ENCODE results near the gene SLIT3. TPM values are rescaled to one million over a fixed set of nuclear protein-coding genes. Genes with fewer than 3 reads are reported as not detected.

SLIT3 gene
- total RNA-seq, 2 experiments from 2014 or later: 0.15 TPM; not detected in 1

DNA sequence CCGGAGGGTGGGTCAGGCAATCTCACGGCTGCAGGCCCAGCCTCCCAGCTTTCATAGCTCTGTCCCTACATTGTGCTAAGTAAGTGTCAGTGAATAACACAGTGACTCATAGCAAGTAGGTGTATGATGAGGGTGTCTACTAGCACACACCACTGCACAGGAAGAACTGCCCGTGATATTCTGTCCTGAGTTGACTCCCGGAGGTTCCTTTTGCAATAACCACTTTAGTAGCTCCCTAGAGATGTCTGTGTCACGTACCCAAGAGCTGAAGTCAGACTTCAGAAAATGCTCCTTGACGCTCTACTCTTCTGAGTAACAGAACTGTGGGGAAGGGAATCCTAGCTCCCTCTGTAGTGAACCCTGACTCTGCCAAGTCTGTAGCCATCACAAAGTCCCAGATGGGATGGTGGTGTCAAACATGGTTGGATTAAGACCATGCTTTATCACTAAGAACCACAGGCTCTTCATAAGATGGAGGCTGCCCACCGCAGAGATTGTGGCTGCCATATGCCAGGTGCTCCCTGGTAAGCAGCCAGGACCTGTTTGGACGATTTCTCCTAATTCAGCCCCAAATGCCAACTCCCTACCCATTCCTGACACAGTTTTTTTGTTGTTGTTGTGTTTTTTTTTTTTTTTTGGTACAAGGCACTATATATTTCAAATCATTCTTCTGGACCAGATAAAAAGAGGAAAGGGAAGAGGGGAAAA, 369.1 kb downstream of the SLIT3 start:
- CTCF ChIA-PET: no interaction called here
- DNase-seq: no peak
- no peaks in the 10 kb centered on the region for H3K4me1 Mint-ChIP-seq
- no peak overlapping the region for H3K27ac Mint-ChIP-seq
- no peaks in the 10 kb centered on the region for H3K36me3 Mint-ChIP-seq (ENCODE audit: low read depth)
- POLR2A ChIA-PET: no interaction called here
- no peak overlapping the region for H3K4me3 Mint-ChIP-seq
- H3K9me3 Mint-ChIP-seq: no peaks in the 10 kb centered on the region
- H3K27me3 Mint-ChIP-seq: no peaks in the 10 kb centered on the region

DNA sequence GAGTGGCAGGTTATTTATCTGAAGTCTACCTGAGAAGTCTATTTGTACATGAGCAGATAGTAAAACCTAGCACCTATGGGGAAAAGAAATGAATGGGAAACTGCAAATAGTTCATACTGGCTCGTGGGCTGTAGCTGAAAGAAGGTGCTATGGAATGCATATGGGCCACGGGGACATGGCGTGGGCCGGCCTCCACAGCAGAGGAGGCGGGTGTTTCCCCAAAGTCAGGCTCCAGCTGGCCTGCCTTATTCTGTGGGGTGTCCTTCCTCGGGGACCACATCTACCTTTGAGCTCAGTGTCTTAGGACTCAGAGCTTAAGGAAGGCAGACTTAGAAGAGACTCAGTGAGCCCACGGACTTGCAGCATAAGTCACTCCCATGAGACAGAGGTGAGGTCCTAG, 371.3 kb downstream of the SLIT3 start:
- ChIA-PET POLR2A (no interaction called here), CTCF (no interaction called here)
- peaks cover 4% of the 10 kb centered on the region for H3K27me3 Mint-ChIP-seq
- H3K36me3 Mint-ChIP-seq (ENCODE audit: low read depth): no peaks in the 10 kb centered on the region
- no peak overlapping the region for H3K27ac Mint-ChIP-seq
- H3K4me3 Mint-ChIP-seq: no peak overlapping the region
- DNase-seq: no peak
- no peaks in the 10 kb centered on the region for H3K4me1 Mint-ChIP-seq
- no peaks in the 10 kb centered on the region for H3K9me3 Mint-ChIP-seq

DNA sequence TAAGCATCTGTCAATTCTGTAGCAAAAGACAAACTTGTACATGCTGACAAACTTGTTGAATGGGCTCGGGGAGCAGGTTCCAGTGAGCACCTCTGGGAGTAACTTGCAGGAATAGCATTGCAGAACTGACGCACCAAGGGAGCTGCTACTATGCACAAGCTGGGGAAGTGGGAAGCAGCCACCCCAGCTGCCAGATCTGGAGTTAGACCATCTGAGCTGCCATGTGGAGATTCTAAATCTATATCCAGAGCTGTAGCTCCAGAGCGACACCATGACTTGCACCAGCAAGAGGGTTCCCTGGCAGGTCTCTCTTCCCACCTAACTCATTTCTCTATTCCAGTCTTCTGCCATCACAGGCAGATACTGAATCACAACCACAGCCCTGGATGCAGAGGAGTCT, 375.8 kb downstream of the SLIT3 start:
- H3K27me3 Mint-ChIP-seq: peaks cover 24% of the 10 kb centered on the region
- CTCF ChIA-PET: interaction anchor here (0.7 kb wide), 1 partner anchor 255 kb away, joined by 3 read pairs; no protein-coding TSS in a partner anchor
- POLR2A ChIA-PET: no interaction called here

DNA sequence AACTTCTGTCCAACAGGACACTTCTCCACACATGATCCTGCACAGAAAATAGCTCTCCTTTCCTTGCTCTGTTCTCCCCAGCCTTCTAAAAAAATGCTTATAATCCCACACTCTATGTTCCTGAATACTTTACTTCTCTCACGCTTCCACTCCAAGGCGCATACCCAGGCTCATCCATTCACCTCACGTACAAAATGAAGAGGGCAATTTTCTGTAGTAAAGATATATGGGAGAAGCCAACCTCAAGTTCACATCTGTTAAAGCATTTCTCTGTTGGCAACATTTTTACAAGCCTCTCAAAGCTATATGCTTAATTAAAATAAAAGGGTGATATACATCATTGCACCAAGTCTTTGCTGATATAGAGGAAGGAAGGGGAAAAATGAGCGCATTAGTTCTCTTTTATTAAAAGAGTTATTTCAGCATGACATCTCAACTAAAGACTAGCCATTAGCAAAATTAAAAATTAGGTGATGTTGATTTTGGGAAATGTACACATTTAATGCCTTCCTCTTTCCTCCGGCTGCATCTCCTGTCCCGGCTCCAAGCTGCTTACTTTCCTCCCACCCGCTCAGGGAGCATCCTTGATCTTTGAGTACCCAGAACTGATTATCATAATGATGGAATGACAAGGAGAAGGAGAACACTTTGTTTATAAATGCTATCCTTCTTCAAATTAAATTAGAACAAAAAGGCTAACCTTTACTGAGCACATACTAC, 379.6 kb downstream of the SLIT3 start:
- H3K27ac Mint-ChIP-seq: no peak overlapping the region
- H3K4me1 Mint-ChIP-seq: no peaks in the 10 kb centered on the region
- H3K36me3 Mint-ChIP-seq (ENCODE audit: low read depth): no peaks in the 10 kb centered on the region
- peaks cover 42% of the 10 kb centered on the region for H3K27me3 Mint-ChIP-seq
- POLR2A ChIA-PET: no interaction called here
- H3K4me3 Mint-ChIP-seq: no peak overlapping the region
- CTCF ChIA-PET: interaction anchor here (1.6 kb wide), 1 partner anchor 12 kb away, joined by 3 read pairs; no protein-coding TSS in a partner anchor
- DNase-seq: no peak
- H3K9me3 Mint-ChIP-seq: no peaks in the 10 kb centered on the region

More for the DNA sequence above, 375.8 kb downstream of the SLIT3 start:
- Mint-ChIP-seq H3K9me3 (no peaks in the 10 kb centered on the region), H3K27ac (no peak overlapping the region), H3K4me3 (no peak overlapping the region), H3K36me3 (ENCODE audit: low read depth) (no peaks in the 10 kb centered on the region), H3K4me1 (no peaks in the 10 kb centered on the region)
- DNase-seq: no peak

DNA sequence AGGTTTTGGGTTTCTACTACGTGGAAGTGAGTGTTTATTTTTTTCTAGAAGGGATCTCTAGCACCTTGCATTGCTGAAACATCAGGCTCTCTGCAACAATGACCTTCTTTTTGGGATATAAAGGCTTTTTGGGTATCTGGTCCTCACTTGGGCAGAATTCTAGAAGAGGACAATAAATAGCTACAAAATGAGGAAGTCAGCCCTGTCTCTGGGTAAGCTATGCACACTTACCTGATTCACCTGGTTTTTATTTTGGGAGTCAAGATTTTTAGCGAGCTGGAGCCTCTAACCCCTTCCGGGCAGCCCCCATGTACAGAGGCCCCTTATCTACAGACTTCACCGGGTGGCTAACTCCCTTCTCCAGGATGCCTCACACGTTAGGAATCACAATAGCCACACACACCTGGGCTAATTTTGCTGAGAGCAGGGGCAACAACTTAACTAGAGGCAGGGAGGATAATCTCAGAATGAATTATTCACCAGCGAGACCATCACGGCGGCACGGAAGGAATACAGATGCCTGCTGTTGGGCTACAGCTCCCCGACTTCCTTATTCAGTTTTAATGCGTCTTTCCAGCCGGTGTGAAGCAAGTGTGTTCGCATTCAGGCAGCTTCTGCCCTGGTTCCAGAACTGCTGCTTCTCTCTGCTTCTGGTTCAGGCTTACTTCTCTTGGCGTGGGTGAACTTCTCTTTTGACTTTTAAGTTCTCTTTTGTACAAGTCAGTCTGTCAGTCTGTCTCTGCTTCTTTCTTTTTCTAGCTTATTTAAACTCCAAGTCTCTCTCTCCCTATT, 380.7 kb downstream of the SLIT3 start:
- Mint-ChIP-seq H3K9me3 (no peaks in the 10 kb centered on the region), H3K4me1 (no peaks in the 10 kb centered on the region), H3K27ac (no peak overlapping the region), H3K36me3 (ENCODE audit: low read depth) (no peaks in the 10 kb centered on the region), H3K4me3 (no peak overlapping the region), H3K27me3 (peaks cover 42% of the 10 kb centered on the region)
- ChIA-PET POLR2A (no interaction called here), CTCF (interaction anchor here (0.6 to 1.1 kb wide), 2 partner anchors 13 to 268 kb away, joined by 3 read pairs; no protein-coding TSS in a partner anchor)
- DNase-seq: no peak

DNA sequence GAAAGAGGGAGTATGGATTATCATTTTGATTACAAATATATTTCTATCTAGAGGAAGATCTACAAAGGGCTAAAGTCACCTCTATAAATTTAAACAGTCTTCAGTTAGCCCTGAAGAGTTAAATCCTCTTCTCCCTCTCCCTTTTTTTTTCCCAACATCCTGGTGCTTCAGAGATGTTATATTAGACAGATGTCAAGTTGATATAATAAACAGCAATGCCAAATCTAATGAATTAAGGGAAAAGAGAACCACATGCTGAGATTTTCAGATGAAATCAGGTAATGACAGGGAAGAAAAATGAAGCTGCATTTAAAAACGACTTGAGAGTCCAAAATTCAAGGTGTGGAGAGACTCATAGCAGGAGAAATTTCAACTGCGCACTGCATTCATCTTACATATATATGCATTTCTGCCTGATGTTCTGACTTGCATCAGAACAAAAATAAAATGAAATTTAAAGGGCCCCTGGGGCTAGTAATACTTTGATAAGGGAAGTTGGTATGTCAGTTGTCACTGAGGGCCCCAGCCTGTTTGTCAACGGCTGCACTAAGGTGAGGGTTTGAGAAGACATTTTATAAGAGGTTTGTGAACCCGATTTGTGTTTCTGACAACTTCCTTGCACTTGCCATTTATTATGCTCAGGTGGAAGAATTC, 382.9 kb downstream of the SLIT3 start:
- CTCF ChIA-PET: no interaction called here

DNA sequence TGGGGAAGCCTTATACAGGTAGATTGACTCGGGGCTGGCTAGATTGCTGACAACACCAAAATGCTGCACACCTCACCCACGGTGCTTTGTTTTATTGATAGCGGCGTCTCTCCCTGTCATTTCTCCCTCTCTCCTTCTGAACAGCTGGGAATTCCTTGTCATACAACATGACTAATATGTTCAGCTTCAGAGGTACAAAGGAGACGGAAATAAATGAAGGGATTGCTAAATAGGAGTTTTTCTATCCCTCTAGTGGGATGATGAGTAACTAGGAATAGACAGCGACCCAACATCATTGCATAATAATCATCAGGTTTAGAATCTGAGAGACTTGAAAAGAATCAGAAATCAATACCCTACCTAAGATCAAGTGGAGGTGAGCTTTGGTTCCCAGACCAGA, 384.1 kb downstream of the SLIT3 start:
- Mint-ChIP-seq H3K36me3 (ENCODE audit: low read depth) (no peaks in the 10 kb centered on the region), H3K9me3 (no peaks in the 10 kb centered on the region), H3K4me3 (no peak overlapping the region), H3K27ac (no peak overlapping the region), H3K27me3 (peaks cover 46% of the 10 kb centered on the region), H3K4me1 (no peaks in the 10 kb centered on the region)
- ChIA-PET CTCF (no interaction called here), POLR2A (no interaction called here)
- DNase-seq: no peak

More for the DNA sequence above, 382.9 kb downstream of the SLIT3 start:
- no peaks in the 10 kb centered on the region for H3K36me3 Mint-ChIP-seq (ENCODE audit: low read depth)
- POLR2A ChIA-PET: no interaction called here
- H3K4me3 Mint-ChIP-seq: no peak overlapping the region
- peaks cover 47% of the 10 kb centered on the region for H3K27me3 Mint-ChIP-seq
- no peaks in the 10 kb centered on the region for H3K9me3 Mint-ChIP-seq
- no peaks in the 10 kb centered on the region for H3K4me1 Mint-ChIP-seq
- no peak overlapping the region for H3K27ac Mint-ChIP-seq
- no peak for DNase-seq

DNA sequence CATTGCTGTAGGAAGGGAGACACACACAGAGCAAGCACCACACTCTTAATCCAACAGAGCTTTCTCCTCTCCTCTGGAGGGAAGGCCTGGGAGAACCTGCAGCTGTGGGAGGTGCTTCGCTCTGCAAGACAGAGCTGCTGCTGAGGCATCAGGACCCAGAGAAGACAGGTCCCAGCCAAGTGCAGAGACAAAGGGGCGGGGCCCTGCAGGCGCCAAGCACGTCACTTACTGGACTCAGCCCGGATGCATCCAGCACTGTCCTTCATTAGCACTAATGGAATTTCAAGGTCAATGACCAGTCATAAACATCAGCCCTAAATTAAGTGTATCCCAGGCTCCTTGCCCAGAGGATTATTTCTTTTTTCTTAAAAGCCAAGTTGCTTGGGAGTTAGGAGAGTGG, 384.7 kb downstream of the SLIT3 start:
- Mint-ChIP-seq H3K4me3 (no peak overlapping the region), H3K9me3 (no peaks in the 10 kb centered on the region), H3K27me3 (peaks cover 45% of the 10 kb centered on the region), H3K4me1 (no peaks in the 10 kb centered on the region), H3K27ac (no peak overlapping the region), H3K36me3 (ENCODE audit: low read depth) (no peaks in the 10 kb centered on the region)
- CTCF ChIA-PET: no interaction called here
- DNase-seq: no peak
- POLR2A ChIA-PET: no interaction called here

DNA sequence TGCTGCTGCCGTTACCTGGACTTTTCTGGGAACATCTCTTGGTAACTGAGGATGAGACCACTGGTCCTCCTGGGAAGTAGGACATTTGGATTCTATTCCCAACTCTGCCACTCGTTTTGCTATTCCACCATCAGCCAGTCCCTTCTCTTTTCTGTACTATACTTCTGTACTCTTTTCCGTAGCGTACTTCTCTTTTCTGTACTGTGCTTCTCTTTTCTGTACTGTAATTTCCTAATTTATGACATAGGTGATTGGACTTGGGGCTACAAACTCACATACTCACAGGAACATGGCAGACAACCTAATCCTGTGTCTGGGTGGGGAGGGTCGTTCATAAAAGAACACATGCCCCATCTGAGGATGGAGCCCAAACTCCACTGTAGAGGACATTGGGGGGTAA, 386.4 kb downstream of the SLIT3 start:
- H3K36me3 Mint-ChIP-seq (ENCODE audit: low read depth): no peaks in the 10 kb centered on the region
- CTCF ChIA-PET: no interaction called here
- no peaks in the 10 kb centered on the region for H3K4me1 Mint-ChIP-seq

DNA sequence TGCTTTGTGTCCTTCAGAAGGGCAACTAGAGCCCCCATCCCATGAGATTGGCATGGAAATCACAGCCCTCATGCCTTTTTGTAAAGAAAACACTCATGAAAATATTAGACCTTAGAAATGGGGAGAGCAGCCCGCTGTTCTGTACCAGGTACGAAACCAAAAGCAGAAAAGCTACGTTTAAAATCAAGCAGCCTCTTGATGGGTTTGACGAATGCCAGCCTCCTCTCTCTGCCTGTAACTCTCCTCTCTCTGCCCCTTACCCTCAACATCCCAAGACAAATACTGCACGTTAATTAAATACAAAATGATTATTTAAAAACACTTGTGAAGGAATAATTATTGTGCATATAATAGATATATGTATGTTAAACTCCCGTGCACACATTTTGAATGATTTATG, 390.1 kb downstream of the SLIT3 start:
- Mint-ChIP-seq H3K4me3 (no peak overlapping the region), H3K27ac (no peak overlapping the region), H3K4me1 (no peaks in the 10 kb centered on the region), H3K9me3 (no peaks in the 10 kb centered on the region), H3K27me3 (peaks cover 18% of the 10 kb centered on the region), H3K36me3 (ENCODE audit: low read depth) (no peaks in the 10 kb centered on the region)
- DNase-seq: no peak
- POLR2A ChIA-PET: no interaction called here
- CTCF ChIA-PET: no interaction called here

More for the DNA sequence above, 386.4 kb downstream of the SLIT3 start:
- peaks cover 34% of the 10 kb centered on the region for H3K27me3 Mint-ChIP-seq
- POLR2A ChIA-PET: no interaction called here
- DNase-seq: no peak
- H3K9me3 Mint-ChIP-seq: no peaks in the 10 kb centered on the region
- no peak overlapping the region for H3K27ac Mint-ChIP-seq
- H3K4me3 Mint-ChIP-seq: no peak overlapping the region

DNA sequence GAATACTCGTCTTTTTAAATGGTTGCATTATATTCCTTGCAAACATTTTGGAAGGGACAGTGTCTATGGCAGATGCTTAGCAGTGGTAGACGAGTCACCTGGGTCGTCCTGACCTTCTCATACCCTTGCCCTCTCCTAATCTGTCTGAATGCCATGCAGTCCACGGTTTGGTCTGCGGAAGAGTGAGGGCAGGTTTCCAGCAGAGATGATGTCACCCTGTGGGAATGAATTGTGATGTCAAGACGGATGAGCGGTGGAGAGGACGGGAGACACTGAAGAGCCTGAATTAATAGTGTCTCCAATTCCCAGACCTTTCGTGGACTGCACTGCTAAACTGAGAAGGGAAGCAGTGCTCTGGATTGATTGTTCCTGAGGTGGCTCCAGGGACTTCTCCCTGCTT, 392.7 kb downstream of the SLIT3 start:
- Mint-ChIP-seq H3K4me3 (no peak overlapping the region), H3K27me3 (peaks cover 13% of the 10 kb centered on the region), H3K36me3 (ENCODE audit: low read depth) (no peaks in the 10 kb centered on the region), H3K27ac (no peak overlapping the region), H3K9me3 (no peaks in the 10 kb centered on the region), H3K4me1 (no peaks in the 10 kb centered on the region)
- no peak for DNase-seq
- ChIA-PET CTCF (no interaction called here), POLR2A (no interaction called here)

DNA sequence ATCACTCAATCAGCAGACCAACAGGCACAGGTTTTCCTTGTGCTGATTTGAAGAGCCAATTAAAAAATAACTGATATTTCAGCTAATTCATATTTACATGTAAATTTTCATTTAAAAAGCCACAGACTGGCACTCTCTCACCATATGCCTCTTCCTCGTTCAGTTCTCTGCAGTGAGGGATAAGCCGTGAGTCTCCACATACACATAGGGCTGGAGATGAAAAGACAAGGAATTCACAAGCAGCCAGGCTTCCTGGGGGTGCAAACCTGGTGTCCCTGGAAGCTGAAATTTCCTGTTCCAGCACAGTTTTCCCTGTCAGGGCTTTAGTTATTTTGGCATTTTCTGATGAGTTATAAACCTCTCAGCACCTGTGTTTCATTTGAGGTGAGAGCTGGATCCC, 397.9 kb downstream of the SLIT3 start:
- CTCF ChIA-PET: no interaction called here

DNA sequence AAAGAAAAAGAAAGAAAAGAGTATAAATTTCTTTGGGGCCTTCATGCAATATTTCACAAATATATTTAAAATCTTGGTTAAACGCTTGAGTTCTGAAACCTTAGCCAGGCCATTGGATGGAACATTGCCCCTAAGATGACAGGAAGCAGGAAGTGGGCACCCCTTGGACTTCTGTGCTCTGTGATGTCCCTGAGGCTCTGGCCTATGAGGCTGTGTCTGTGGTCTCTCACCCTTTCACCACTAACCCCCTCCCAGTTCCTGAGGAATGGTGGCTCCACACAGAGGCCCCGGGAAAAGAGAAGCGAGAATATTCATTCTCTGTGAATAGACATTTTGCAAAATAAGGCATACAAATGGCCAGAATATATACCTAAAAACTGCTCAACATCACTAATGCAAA, 401.3 kb downstream of the SLIT3 start:
- ChIA-PET POLR2A (no interaction called here), CTCF (no interaction called here)
- Mint-ChIP-seq H3K27me3 (peaks cover 4% of the 10 kb centered on the region), H3K36me3 (ENCODE audit: low read depth) (no peaks in the 10 kb centered on the region), H3K4me1 (peaks cover 5% of the 10 kb centered on the region), H3K9me3 (no peaks in the 10 kb centered on the region), H3K4me3 (no peak overlapping the region), H3K27ac (no peak overlapping the region)
- DNase-seq: no peak

More for the DNA sequence above, 397.9 kb downstream of the SLIT3 start:
- Mint-ChIP-seq H3K27me3 (no peaks in the 10 kb centered on the region), H3K4me3 (no peak overlapping the region), H3K9me3 (no peaks in the 10 kb centered on the region), H3K27ac (no peak overlapping the region), H3K4me1 (peaks cover 4% of the 10 kb centered on the region), H3K36me3 (ENCODE audit: low read depth) (no peaks in the 10 kb centered on the region)
- DNase-seq: no peak
- POLR2A ChIA-PET: no interaction called here
